Right atrium auricular region (tissue), 2 donors: ENCODE results near the gene DMD. TPM values are rescaled to one million over a fixed set of nuclear protein-coding genes. Genes with fewer than 3 reads are reported as not detected.

ENCODE experiments used
- DNase-seq: peaks from one replicate; pipeline ENCODE4 v3.0.0-alpha.2; 2019; ENCODE audit warnings: low spot score
- H3K27ac ChIP-seq, 2 donors: fragments of 200-600 bp; sonication (generic); 1 replicate in 1 of 2; 2 replicates in 1 of 2; pipeline ENCODE4 v1.5.1; 2016 to 2019
- H3K27me3 ChIP-seq, 2 donors: fragments of 200-600 bp; sonication (generic); one replicate each; pipeline versions ENCODE4 v1.5.1 to v1.6.0; 2017 to 2019
- H3K36me3 ChIP-seq: fragments of 200-600 bp; sonication (generic); one replicate; pipeline ENCODE4 v1.5.1; 2016
- H3K4me1 ChIP-seq, 2 donors: fragments of 200-600 bp; sonication (generic); one replicate each; pipeline versions ENCODE4 v1.5.1 to v1.6.0; 2017 to 2019
- H3K4me3 ChIP-seq, 2 donors: fragments of 200-600 bp; sonication (generic); 1 replicate in 1 of 2; 2 replicates in 1 of 2; pipeline ENCODE4 v1.5.1; 2017 to 2019; ENCODE audit warnings: mild to moderate bottlenecking in 1 of 2, moderate library complexity in 1 of 2
- H3K9me3 ChIP-seq, 2 donors: fragments of 200-600 bp; sonication (generic); one replicate each; pipeline ENCODE4 v1.5.1; 2019
- CTCF ChIP-seq, 2 donors: fragments of 200-600 bp; sonication (generic); IDR thresholded peaks; one replicate each; pipeline ENCODE4 v1.5.1; 2019; ENCODE audit warnings: antibody characterized with exemption in 2 of 2
- total RNA-seq, 2 donors: library from RNA; depleted of rRNA; stranded (reverse); fragments of >200 nt; gene quantifications; one replicate each; pipeline ENCODE4 v1.1.0, GENCODE V29; 2016

DMD gene
- total RNA-seq, 2 donors from 2014 or later, result 111 to 135 TPM

GRCh38 chrX:31320740-31321139 is 1890.6 kb downstream of the DMD start:
- Histone ChIP-seq H3K4me3 (no peak overlapping the region), H3K4me1 (no peaks in the 10 kb centered on the region), H3K27me3 (no peaks in the 10 kb centered on the region), H3K9me3 (no peaks in the 10 kb centered on the region), H3K27ac (no peak overlapping the region), H3K36me3 (no peaks in the 10 kb centered on the region)
- no peak for DNase-seq
- no peak for TF ChIP-seq CTCF (IDR thresholded peaks at IDR 0.05)

- no peak for DNase-seq
- no peak for TF ChIP-seq CTCF (IDR thresholded peaks at IDR 0.05)
- no peaks in the 10 kb centered on the region for H3K36me3 ChIP-seq
- no peak overlapping the region for H3K4me3 ChIP-seq
- H3K4me1 ChIP-seq, result no peaks in the 10 kb centered on the region
- no peaks in the 10 kb centered on the region for H3K9me3 ChIP-seq
- no peaks in the 10 kb centered on the region for H3K27me3 ChIP-seq
- peak overlapping the region in 1 of 2 donors; percentile 5 for H3K27ac ChIP-seq
Observed at GRCh38 chrX:31319586-31319985, 1891.8 kb downstream of the DMD start.

GRCh38 chrX:31318866-31319265 is 1892.5 kb downstream of the DMD start:
- H3K36me3 ChIP-seq, result no peaks in the 10 kb centered on the region
- H3K4me3 ChIP-seq, result no peak overlapping the region
- DNase-seq, result no peak
- no peaks in the 10 kb centered on the region for H3K4me1 ChIP-seq
- H3K27me3 ChIP-seq, result no peaks in the 10 kb centered on the region
- peak overlapping the region in 1 of 2 donors; percentile 5 for H3K27ac ChIP-seq
- no peak for TF ChIP-seq CTCF (IDR thresholded peaks at IDR 0.05)
- no peaks in the 10 kb centered on the region for H3K9me3 ChIP-seq

- Histone ChIP-seq H3K36me3 (no peaks in the 10 kb centered on the region), H3K9me3 (no peaks in the 10 kb centered on the region), H3K4me3 (no peak overlapping the region), H3K27me3 (no peaks in the 10 kb centered on the region), H3K4me1 (no peaks in the 10 kb centered on the region), H3K27ac (no peak overlapping the region)
- DNase-seq, result no peak
- TF ChIP-seq CTCF (IDR thresholded peaks at IDR 0.05), result no peak
Observed at GRCh38 chrX:31316340-31316991, 1894.9 kb downstream of the DMD start.

GRCh38 chrX:31314921-31315320 is 1896.4 kb downstream of the DMD start:
- Histone ChIP-seq H3K27me3 (no peaks in the 10 kb centered on the region), H3K36me3 (no peaks in the 10 kb centered on the region), H3K9me3 (no peaks in the 10 kb centered on the region), H3K27ac (peak overlapping the region in 1 of 2 donors; percentile 19), H3K4me1 (no peaks in the 10 kb centered on the region), H3K4me3 (no peak overlapping the region)
- no peak for DNase-seq
- TF ChIP-seq CTCF (IDR thresholded peaks at IDR 0.05), result no peak

GRCh38 chrX:31307952-31308351 is 1903.4 kb downstream of the DMD start:
- H3K27ac ChIP-seq, result no peak overlapping the region
- H3K36me3 ChIP-seq, result no peaks in the 10 kb centered on the region
- TF ChIP-seq CTCF (IDR thresholded peaks at IDR 0.05), result no peak
- H3K27me3 ChIP-seq, result no peaks in the 10 kb centered on the region
- no peaks in the 10 kb centered on the region for H3K9me3 ChIP-seq
- H3K4me1 ChIP-seq, result no peaks in the 10 kb centered on the region
- no peak for DNase-seq
- H3K4me3 ChIP-seq, result no peak overlapping the region
